ENCODE results near the gene ONECUT3. TPM values are rescaled to one million over a fixed set of nuclear protein-coding genes. Genes with fewer than 3 reads are reported as not detected.
A peak's percentile ranks its signal among the peaks of the same experiment; 100 is the strongest.

The ONECUT3 gene
- total RNA-seq, 2 experiments from 2014 or later = not detected

DNA sequence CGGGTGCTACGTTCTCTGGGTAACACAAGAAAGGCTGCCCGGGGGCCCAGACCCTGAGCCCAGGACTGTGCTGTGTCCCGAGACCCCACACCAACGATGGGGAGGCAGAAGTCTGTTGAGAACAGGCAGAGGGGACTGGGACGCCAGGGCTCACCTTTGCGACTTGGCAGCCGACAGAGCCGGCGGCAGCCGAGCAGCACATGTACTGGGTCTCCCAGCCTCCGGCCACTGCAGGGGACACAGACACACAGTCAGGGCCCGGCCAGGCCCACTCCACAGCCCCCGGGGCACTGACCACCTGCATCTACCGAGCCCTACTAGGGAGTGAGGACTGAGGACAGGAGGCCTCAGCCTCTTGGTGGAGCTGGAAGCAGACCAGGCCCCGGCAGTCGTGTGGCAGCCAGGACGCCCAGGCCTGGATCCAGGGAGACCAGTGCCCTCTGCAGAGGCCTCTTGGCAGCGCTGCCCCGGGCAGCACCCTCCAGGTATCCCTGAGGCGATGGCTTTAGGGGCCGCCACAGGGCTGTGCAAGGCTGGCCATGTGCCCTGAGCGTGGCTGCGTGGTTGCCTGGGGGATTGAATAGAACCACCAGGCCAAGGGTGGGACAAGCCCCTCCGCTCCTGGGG is 64.4 kb downstream of the ONECUT3 start:
- Mint-ChIP-seq H3K36me3 (ENCODE audit: low read depth) (peaks cover 12% of the 10 kb centered on the region), H3K4me1 (ENCODE audit: low read depth) (peaks cover 11% of the 10 kb centered on the region), H3K4me3 (no peak overlapping the region), H3K27me3 (ENCODE audit: low read depth) (no peaks in the 10 kb centered on the region), H3K27ac (no peak overlapping the region), H3K9me3 (ENCODE audit: insufficient read depth) (no peaks in the 10 kb centered on the region)
- no peak for DNase-seq
- POLR2A ChIA-PET = no interaction called here
- CTCF ChIA-PET = interaction anchor here (1.4 kb wide), 1 partner anchor 8 kb away, joined by 5 read pairs; no protein-coding TSS in a partner anchor
- ATAC-seq = no peak

DNA sequence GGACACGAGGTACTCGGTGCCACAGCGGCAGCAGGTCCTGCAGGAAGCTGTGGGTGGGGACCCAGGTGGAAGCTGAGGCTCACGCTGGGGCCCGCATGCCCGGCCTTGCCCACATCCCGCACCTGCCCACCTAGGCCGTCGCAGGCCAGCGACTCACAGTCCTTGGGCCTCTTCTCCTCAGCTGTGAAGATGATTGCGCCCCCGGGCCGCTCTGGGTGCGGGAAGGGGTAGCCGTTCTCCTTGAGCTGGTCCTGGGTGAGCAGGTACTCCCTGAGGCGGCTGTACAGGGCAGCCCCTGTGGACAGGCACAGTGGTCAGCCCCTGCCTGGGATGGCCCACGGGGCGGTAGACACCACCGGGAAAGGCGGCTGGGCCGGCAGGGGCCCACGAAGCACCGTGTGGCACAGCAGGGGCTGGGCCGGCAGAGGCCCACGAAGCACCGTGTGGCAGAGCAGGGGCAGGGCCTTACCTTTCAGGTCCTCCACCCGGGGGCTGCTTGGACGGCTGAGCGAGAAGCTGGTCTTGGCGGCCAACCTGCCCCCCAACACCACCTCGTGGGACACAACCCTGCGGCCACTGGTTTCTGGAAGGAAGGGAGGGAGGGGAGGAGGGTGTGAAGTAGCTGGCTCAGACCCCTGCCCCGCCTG is 65.4 kb downstream of the ONECUT3 start:
- ChIA-PET POLR2A (no interaction called here), CTCF (interaction anchor here (0.6 to 1.1 kb wide), 2 partner anchors 146 to 228 kb away, joined by 3 to 4 read pairs; no protein-coding TSS in a partner anchor)
- no peak for ATAC-seq

DNA sequence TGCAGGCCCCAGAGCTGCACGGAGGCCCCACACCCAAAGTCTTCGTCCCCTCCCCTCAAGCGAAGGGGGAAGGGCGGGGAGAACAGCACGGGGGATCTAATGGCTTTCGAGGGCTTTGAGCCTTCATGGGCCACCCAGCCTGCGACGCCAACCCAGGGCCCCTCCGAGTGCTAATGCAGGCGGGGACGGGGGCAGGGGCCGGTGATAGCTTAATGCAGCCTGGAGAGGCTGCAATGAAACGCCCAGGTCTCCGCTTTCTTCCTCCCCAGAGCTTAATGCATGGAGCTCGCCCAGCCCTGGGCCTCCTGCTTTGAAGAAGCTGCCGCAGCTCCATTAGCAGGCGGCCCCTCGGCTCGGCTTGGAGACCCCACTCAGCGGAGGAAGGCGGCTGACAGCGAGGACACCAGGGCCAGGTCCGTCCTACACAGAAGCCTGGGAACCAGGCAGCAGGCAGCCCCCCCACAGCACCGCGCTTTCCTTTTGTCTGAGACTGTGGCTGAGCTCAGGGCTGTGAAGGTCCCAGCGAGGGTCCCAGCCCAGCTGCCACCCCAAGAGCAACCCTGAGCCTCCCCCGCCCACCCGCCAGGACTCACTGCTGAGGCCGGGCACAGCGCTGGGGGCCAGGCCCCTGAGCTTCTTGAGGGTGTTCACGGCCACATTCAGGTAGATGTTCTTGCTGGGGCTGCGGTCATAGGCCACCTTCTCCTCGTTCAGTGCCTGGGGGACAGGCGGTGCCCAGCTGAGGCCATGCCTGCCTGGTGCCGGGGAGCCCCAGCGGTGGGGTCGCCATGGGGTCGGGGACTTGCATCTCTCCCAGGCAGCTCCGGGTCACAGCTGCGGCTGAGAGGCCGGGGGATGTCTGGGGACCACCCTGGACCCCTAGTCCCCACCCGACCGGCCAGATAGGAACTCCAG is 66.3 kb downstream of the ONECUT3 start:
- H3K27ac Mint-ChIP-seq = no peak overlapping the region
- ATAC-seq = no peak

More for the DNA sequence above, 65.4 kb downstream of the ONECUT3 start:
- Mint-ChIP-seq H3K27ac (no peak overlapping the region), H3K27me3 (ENCODE audit: low read depth) (no peaks in the 10 kb centered on the region), H3K4me3 (no peak overlapping the region), H3K9me3 (ENCODE audit: insufficient read depth) (no peaks in the 10 kb centered on the region), H3K36me3 (ENCODE audit: low read depth) (peaks cover 12% of the 10 kb centered on the region), H3K4me1 (ENCODE audit: low read depth) (peaks cover 3% of the 10 kb centered on the region)
- DNase-seq = no peak

DNA sequence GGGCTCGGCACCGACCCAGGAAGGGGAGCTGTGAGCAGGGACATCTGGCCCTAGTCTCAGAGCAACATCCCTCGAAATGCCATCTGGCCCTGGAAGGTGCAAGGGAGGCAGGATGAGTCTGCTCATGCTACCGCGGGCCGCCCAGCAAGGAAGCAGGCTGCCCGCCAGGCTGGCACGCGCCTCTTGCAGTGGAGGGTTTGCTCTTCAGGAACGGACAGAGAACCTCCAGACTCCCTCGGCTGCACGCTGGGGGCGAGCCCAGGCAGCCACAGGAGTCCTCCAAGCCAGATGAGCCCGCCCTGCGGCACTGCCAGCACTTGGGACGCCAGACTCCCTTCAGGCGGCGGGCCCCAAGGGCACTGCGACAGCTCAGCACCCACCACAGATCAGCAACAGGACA is 68.9 kb downstream of the ONECUT3 start:
- POLR2A ChIA-PET = no interaction called here
- H3K36me3 Mint-ChIP-seq (ENCODE audit: low read depth) = peaks cover 17% of the 10 kb centered on the region
- CTCF ChIA-PET = no interaction called here

More for the DNA sequence above, 66.3 kb downstream of the ONECUT3 start:
- no peaks in the 10 kb centered on the region for H3K9me3 Mint-ChIP-seq (ENCODE audit: insufficient read depth)
- ChIA-PET CTCF (interaction anchor here (0.6 to 1.1 kb wide), 2 partner anchors 147 to 229 kb away, joined by 3 to 4 read pairs; no protein-coding TSS in a partner anchor), POLR2A (interaction anchor here (0.6 kb wide), 1 partner anchor 581 kb away, joined by 3 read pairs; no protein-coding TSS in a partner anchor)
- no peak overlapping the region for H3K4me3 Mint-ChIP-seq
- H3K4me1 Mint-ChIP-seq (ENCODE audit: low read depth) = no peaks in the 10 kb centered on the region
- peaks cover 17% of the 10 kb centered on the region for H3K36me3 Mint-ChIP-seq (ENCODE audit: low read depth)
- H3K27me3 Mint-ChIP-seq (ENCODE audit: low read depth) = no peaks in the 10 kb centered on the region
- DNase-seq = no peak

DNA sequence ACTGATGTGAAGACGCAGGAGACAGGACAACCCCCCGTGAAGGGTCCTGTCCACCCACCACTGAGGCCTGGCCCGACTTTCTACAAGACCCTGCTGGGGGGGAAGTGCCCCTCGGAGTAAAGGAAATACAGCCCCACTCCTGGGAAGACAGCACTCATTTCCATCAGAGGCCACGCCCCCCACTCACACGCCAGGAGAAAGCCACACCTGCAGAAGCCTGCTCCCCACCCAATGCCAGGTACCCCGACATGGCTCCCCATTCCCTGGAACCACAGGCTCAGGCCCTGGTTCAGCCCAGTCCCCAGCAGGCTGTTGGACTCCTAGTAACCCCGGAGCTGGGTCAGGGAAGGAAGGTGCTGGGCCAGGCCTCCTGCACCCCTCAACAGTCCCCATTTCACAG is 69.7 kb downstream of the ONECUT3 start:
- ChIA-PET POLR2A (no interaction called here), CTCF (no interaction called here)
- DNase-seq (no peak), ATAC-seq (no peak)
- H3K4me3 Mint-ChIP-seq = no peak overlapping the region
- no peaks in the 10 kb centered on the region for H3K27me3 Mint-ChIP-seq (ENCODE audit: low read depth)
- H3K4me1 Mint-ChIP-seq (ENCODE audit: low read depth) = peaks cover 4% of the 10 kb centered on the region
- peaks cover 15% of the 10 kb centered on the region for H3K36me3 Mint-ChIP-seq (ENCODE audit: low read depth)
- H3K27ac Mint-ChIP-seq = no peak overlapping the region
- H3K9me3 Mint-ChIP-seq (ENCODE audit: insufficient read depth) = no peaks in the 10 kb centered on the region

More for the DNA sequence above, 68.9 kb downstream of the ONECUT3 start:
- no peak for DNase-seq
- no peaks in the 10 kb centered on the region for H3K9me3 Mint-ChIP-seq (ENCODE audit: insufficient read depth)
- no peak overlapping the region for H3K27ac Mint-ChIP-seq
- peaks cover 4% of the 10 kb centered on the region for H3K4me1 Mint-ChIP-seq (ENCODE audit: low read depth)
- ATAC-seq = no peak
- H3K4me3 Mint-ChIP-seq = no peak overlapping the region
- no peaks in the 10 kb centered on the region for H3K27me3 Mint-ChIP-seq (ENCODE audit: low read depth)

DNA sequence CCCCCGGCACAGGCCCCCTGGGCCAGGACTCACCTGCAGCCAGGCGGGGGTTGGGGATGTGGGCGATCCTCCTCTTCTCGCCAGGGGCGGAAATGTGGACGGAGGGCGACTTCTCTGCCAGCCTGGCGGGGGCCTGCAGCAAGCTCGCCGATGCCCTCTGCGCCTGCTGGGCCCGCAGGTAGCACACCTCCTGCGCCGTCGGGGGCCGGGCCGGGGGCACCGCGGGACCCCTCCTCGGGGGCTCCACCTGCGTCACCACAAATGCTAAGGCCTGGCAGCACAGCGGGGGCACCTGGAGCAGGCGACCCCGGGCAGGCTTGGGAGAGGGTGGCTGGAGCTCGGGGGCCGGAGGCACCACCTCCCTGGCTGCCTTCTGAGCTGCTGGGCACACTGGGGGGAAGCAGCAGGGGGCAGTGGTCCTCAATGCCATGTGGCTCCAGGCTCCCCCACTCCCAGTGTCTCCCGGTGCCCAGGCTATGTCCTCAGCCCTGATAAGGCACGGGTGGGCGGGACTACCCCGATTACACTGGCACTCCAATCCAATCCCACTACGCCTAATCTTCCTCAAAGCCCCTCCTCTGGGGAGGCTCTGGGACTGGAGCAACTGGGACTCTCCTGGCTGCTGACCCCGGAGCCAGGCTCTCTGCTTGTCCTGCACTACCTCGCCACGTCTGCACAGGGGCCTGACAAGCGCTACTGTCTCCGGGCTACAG is 70.4 kb downstream of the ONECUT3 start:
- Mint-ChIP-seq H3K36me3 (ENCODE audit: low read depth) (peaks cover 13% of the 10 kb centered on the region), H3K4me1 (ENCODE audit: low read depth) (peaks cover 4% of the 10 kb centered on the region), H3K4me3 (no peak overlapping the region), H3K27me3 (ENCODE audit: low read depth) (no peaks in the 10 kb centered on the region), H3K27ac (no peak overlapping the region), H3K9me3 (ENCODE audit: insufficient read depth) (no peaks in the 10 kb centered on the region)
- ChIA-PET POLR2A (no interaction called here), CTCF (interaction anchor here (1.3 kb wide), 1 partner anchor 14 kb away, joined by 3 read pairs; no protein-coding TSS in a partner anchor)
- ATAC-seq = no peak
- DNase-seq = no peak

DNA sequence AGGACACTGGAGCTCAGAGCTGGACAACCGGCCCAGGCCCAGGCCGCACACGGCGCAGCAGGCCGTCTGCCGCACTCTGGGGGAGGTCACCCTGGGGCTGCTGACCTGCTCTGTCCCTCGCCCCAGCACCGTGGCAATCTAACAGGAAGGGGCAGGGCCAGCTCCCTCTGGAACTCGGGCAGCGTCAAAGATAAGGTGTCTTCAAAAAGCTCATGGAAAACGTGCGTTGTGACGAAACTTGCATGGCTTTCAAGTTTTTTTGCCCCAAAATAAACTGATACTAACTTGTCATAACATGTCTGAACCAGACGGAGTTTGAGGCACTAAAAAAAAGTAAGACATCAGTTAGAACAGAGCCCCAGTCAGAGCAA is 70.9 kb downstream of the ONECUT3 start:
- Mint-ChIP-seq H3K27me3 (ENCODE audit: low read depth) (no peaks in the 10 kb centered on the region), H3K4me1 (ENCODE audit: low read depth) (peaks cover 4% of the 10 kb centered on the region), H3K27ac (no peak overlapping the region), H3K4me3 (no peak overlapping the region), H3K36me3 (ENCODE audit: low read depth) (peaks cover 13% of the 10 kb centered on the region), H3K9me3 (ENCODE audit: insufficient read depth) (no peaks in the 10 kb centered on the region)
- ATAC-seq (no peak), DNase-seq (no peak)
- ChIA-PET CTCF (interaction anchor here (1.3 kb wide), 1 partner anchor 13 kb away, joined by 3 read pairs; no protein-coding TSS in a partner anchor), POLR2A (no interaction called here)

DNA sequence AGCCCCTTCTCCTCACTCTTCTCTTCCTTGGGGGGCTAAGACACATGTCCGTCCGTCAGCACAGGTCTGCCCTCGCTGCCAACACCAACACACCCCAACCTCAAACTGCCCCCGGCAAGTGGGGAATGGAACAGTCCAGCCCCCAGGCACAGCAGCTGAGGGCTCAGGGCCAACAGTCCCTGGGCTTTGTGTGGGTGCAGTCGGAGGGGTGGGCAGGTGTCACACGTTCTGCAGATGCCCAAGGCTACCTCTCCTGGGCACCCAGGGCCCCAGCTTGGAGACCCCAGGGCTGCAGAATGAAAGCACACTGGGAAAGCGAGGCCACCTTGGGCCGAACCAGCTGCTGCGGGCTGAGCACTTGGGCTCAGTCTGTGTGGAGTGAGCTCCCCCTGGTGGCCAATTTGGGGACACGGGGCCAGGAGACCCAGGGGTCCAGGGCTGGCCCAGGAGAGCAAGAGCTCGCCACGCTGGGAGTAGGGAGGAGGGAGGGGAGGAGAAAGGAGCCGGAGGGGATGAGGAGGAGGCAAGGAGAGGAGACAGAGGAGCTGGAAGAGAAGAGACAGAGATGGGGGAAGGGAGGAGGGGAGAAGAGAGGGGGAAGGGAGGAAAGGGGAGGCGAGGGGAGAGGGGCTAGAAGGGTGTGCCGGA is 72.7 kb downstream of the ONECUT3 start:
- POLR2A ChIA-PET = interaction anchor here (0.6 kb wide), 1 partner anchor 101 kb away, joined by 3 read pairs; no protein-coding TSS in a partner anchor
- CTCF ChIA-PET = interaction anchor here (0.6 to 2.4 kb wide), 26 partner anchors 8 to 280 kb away, joined by 3 to 32 read pairs (median 6); partner anchors contain the start of gene MBD3
- peaks cover 16% of the 10 kb centered on the region for H3K36me3 Mint-ChIP-seq (ENCODE audit: low read depth)

DNA sequence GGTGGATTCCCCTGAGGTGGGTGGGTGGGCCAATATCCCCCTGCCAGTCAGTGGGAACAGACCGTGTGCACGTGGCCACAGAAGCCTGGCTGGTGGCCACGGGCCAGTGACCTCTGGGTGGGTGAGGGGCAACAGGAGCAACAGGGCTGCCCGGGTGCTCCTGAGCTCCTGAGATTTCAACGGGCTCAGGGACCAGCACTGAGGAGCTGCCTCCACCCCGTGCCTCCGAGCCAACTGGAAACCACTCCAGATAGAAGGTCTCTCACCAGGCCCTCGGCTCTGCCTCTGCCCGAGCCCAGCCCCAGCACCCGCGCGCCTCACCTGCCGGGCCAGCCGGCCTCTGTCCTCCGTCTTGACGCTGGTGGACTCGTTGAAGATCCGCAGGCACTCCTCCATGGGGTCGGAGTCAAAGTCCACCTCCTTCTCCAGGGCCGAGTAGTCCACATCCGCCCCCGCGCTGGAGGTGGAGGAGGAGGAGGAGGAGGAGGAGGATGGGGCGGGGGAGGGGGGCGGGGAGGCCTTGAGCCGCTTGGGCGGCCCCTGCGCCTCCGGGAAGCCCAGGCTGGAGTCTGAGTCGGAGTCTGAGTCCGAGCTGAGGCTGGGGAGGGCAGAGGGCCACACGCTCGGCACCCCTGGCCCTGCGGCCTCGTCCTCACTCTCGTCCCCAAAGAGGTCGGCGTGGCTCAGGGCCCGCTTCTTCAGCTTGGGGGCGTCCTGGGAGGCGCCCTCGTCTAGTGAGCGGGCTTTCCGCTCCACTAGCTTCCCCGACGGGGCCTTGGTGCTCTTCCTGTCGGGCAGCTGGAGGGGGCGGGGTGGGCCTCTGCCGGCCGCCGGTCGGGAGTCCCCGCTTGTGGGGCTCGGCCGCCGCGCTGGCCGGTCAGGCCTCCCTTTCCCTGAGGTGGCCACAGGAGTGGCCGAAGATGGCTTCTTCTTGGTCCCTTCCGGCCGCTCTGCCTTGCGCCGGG is 73.5 kb downstream of the ONECUT3 start:
- no peaks in the 10 kb centered on the region for H3K27me3 Mint-ChIP-seq (ENCODE audit: low read depth)
- POLR2A ChIA-PET = no interaction called here
- no peak overlapping the region for H3K27ac Mint-ChIP-seq
- no peaks in the 10 kb centered on the region for H3K9me3 Mint-ChIP-seq (ENCODE audit: insufficient read depth)
- ATAC-seq (no peak), DNase-seq (no peak)
- H3K36me3 Mint-ChIP-seq (ENCODE audit: low read depth) = peaks cover 16% of the 10 kb centered on the region
- H3K4me3 Mint-ChIP-seq = no peak overlapping the region
- H3K4me1 Mint-ChIP-seq (ENCODE audit: low read depth) = peaks cover 4% of the 10 kb centered on the region
- CTCF ChIA-PET = interaction anchor here (0.9 to 2.4 kb wide), 25 partner anchors 8 to 280 kb away, joined by 3 to 32 read pairs (median 6); partner anchors contain the start of gene MBD3

More for the DNA sequence above, 72.7 kb downstream of the ONECUT3 start:
- Mint-ChIP-seq H3K9me3 (ENCODE audit: insufficient read depth) (no peaks in the 10 kb centered on the region), H3K27ac (no peak overlapping the region), H3K4me1 (ENCODE audit: low read depth) (peaks cover 4% of the 10 kb centered on the region), H3K27me3 (ENCODE audit: low read depth) (no peaks in the 10 kb centered on the region), H3K4me3 (no peak overlapping the region)
- ATAC-seq = peak; percentile 83
- peak; percentile 82 for DNase-seq
